ENCODE results near the gene C16orf74.

DNA sequence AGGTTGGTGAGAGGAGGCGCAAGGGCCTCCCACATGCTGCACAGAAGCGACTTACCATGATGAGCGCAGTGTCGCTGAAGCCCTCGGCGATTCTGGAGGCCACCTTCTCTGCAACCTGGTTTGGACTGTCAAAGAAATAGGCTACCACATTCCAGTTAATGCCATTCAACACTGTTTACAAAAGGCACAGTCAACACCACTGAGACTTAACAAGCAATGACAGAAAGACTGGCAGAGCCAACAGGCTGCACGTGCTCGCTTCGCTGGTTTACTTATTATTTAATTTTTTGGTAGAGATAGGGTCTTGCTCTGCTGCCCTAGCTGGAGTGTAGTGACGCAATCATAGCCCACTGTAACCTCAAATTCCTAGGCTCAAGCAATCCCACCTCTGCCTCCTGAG lies 30.3 kb upstream of the C16orf74 start:
- TF ChIP-seq, protein P1, sequence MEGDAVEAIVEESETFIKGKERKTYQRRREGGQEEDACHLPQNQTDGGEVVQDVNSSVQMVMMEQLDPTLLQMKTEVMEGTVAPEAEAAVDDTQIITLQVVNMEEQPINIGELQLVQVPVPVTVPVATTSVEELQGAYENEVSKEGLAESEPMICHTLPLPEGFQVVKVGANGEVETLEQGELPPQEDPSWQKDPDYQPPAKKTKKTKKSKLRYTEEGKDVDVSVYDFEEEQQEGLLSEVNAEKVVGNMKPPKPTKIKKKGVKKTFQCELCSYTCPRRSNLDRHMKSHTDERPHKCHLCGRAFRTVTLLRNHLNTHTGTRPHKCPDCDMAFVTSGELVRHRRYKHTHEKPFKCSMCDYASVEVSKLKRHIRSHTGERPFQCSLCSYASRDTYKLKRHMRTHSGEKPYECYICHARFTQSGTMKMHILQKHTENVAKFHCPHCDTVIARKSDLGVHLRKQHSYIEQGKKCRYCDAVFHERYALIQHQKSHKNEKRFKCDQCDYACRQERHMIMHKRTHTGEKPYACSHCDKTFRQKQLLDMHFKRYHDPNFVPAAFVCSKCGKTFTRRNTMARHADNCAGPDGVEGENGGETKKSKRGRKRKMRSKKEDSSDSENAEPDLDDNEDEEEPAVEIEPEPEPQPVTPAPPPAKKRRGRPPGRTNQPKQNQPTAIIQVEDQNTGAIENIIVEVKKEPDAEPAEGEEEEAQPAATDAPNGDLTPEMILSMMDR (IDR thresholded peaks at IDR 0.05), result no peak
- no peak for TF ChIP-seq EZH2 (IDR thresholded peaks at IDR 0.05; ENCODE audit: borderline replicate concordance, insufficient read depth, low read depth, low read length, poor library complexity, severe bottlenecking)

All from B cell (primary cell).